22Rv1 (cell line): Measurements from ENCODE around the gene MRO.
"Not testable (repeated sequence)": the region's sequence is repeated elsewhere in the genome, so short reads cannot be mapped to it uniquely, and the experiment has no call there.

ENCODE experiments used
- ZFX ChIP-seq: fragments of 450-650 bp; IDR thresholded peaks from 2 replicates; pipeline ENCODE4 v1.6.1; 2017; ENCODE audit warnings: antibody characterized with exemption, borderline replicate concordance
- TF ChIP-seq, protein P1 (sequence below): fragments of 450-650 bp; IDR thresholded peaks from 2 replicates; pipeline ENCODE4 v1.5.1; 2017; ENCODE audit warnings: mild to moderate bottlenecking

DNA sequence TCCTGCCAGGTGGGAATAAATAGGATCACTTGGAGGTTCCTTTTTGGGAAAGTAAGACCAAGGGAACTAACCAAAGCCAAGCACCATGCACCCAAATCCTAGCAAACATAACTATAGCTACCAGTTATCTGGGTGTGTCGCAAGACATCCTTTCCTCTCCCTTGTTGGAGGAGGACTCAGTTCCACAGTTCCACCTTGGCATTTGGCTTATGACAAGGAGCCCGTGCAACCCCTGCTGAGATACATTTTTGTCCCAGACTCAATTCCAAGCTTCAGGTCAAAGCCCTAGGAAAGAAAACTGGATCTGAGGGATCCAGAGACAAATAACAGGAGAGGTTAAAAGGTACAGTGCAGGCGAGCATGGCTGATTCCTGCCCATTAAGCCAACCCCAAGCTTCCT is 40.8 kb downstream of the MRO start:
- TF ChIP-seq, protein P1, sequence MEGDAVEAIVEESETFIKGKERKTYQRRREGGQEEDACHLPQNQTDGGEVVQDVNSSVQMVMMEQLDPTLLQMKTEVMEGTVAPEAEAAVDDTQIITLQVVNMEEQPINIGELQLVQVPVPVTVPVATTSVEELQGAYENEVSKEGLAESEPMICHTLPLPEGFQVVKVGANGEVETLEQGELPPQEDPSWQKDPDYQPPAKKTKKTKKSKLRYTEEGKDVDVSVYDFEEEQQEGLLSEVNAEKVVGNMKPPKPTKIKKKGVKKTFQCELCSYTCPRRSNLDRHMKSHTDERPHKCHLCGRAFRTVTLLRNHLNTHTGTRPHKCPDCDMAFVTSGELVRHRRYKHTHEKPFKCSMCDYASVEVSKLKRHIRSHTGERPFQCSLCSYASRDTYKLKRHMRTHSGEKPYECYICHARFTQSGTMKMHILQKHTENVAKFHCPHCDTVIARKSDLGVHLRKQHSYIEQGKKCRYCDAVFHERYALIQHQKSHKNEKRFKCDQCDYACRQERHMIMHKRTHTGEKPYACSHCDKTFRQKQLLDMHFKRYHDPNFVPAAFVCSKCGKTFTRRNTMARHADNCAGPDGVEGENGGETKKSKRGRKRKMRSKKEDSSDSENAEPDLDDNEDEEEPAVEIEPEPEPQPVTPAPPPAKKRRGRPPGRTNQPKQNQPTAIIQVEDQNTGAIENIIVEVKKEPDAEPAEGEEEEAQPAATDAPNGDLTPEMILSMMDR = not testable (repeated sequence)
- not testable (repeated sequence) for TF ChIP-seq ZFX
